Caco-2 (cell line): ENCODE measurements around the gene SEC61G. TPM values are rescaled to one million over a fixed set of nuclear protein-coding genes. Genes with fewer than 3 reads are reported as not detected.

Experiments
- BruUV-seq: library from RNA; stranded (reverse); fragments of 400-500 nt; replicated peaks from 2 replicates; lab custom pipeline; 2021; lab: Mats Ljungman, UMichigan
- CTCF ChIA-PET: fragments of 300-600 bp; sonication (Branson Sonifier 250); formaldehyde crosslinking; loops from one replicate; lab custom pipeline; 2022; ENCODE audit warnings: antibody characterized with exemption; lab: Charles Lee
- POLR2A ChIA-PET: fragments of 300-600 bp; sonication (Branson Sonifier 250); formaldehyde crosslinking; loops from one replicate; lab custom pipeline; 2022; ENCODE audit warnings: antibody characterized with exemption; lab: Charles Lee
- DNase-seq, 2 experiments: peaks; one replicate each; pipeline versions ENCODE4 v3.0.0 to v3.0.0-alpha.2; 2020 to 2022
- H3K27me3 ChIP-seq: replicated peaks from 2 replicates; pipeline ENCODE4 v1.6.0; 2011; ENCODE audit warnings: low read length; ENCODE audit not compliant: control insufficient read depth, insufficient read depth
- H3K36me3 ChIP-seq: 2 replicates; pipeline ENCODE4 v1.5.1; 2011; ENCODE audit warnings: low read length; ENCODE audit not compliant: control insufficient read depth, insufficient read depth
- H3K4me1 ChIP-seq: fragments of 250-450 bp; sonication (Bioruptor Pico); 2 replicates; pipeline ENCODE4 v1.5.1; 2020; ENCODE audit warnings: mild to moderate bottlenecking
- H3K4me3 ChIP-seq: 2 replicates; pipeline ENCODE4 v1.5.1; 2011; ENCODE audit warnings: low read depth, mild to moderate bottlenecking, control low read depth, low read length
- H3K9me3 ChIP-seq: fragments of 250-450 bp; sonication (Bioruptor Pico); 2 replicates; pipeline ENCODE4 v1.5.1; 2020; ENCODE audit warnings: mild to moderate bottlenecking, moderate library complexity
- H3K27ac Mint-ChIP-seq: one replicate; pipeline ENCODE4 v1.8.0; 2022; ENCODE audit warnings: mixed read lengths; ENCODE audit not compliant: unreplicated experiment
- H3K27me3 Mint-ChIP-seq: one replicate; pipeline ENCODE4 v1.8.0; 2022; ENCODE audit warnings: mixed read lengths; ENCODE audit not compliant: insufficient read depth, unreplicated experiment
- H3K36me3 Mint-ChIP-seq: one replicate; pipeline ENCODE4 v1.8.0; 2022; ENCODE audit warnings: mild to moderate bottlenecking, mixed read lengths; ENCODE audit not compliant: insufficient read depth, unreplicated experiment
- H3K4me1 Mint-ChIP-seq: one replicate; pipeline ENCODE4 v1.8.0; 2022; ENCODE audit warnings: low read depth, mixed read lengths; ENCODE audit not compliant: unreplicated experiment
- H3K4me3 Mint-ChIP-seq: one replicate; pipeline ENCODE4 v1.8.0; 2022; ENCODE audit warnings: mild to moderate bottlenecking, moderate library complexity, mixed read lengths; ENCODE audit not compliant: unreplicated experiment
- H3K9me3 Mint-ChIP-seq: one replicate; pipeline ENCODE4 v1.8.0; 2022; ENCODE audit warnings: mixed read lengths; ENCODE audit not compliant: unreplicated experiment
- intact Hi-C: fragments of 100-400 bp; cut with micrococcal nuclease; formaldehyde crosslinking; loops from one replicate; pipeline ENCODE4 v1.10.0; 2022; ENCODE audit not compliant: unreplicated experiment
- total RNA-seq: library from RNA; stranded (reverse); gene quantifications from 2 replicates; pipeline ENCODE4 v1.2.3, GENCODE V29; 2022
- TF ChIP-seq, protein P1 (sequence below), 2 experiments: fragments of 200-600 bp in 1 of 2; IDR thresholded peaks; 1 replicate in 1 of 2; 2 replicates in 1 of 2; pipeline versions ENCODE4 v1.5.1 to v1.8.0; 2011 to 2022; ENCODE audit warnings: antibody characterized with exemption in 1 of 2, control low read depth in 1 of 2, inconsistent platforms in 1 of 2, low read depth in 1 of 2, low read length in 1 of 2, mild to moderate bottlenecking in 1 of 2, moderate library complexity in 1 of 2; ENCODE audit not compliant: insufficient read depth in 1 of 2, severe bottlenecking in 1 of 2, unreplicated experiment in 1 of 2

Gene SEC61G
- total RNA-seq, 1 experiment from 2014 or later, result 189 TPM

GRCh38 chr7:54704851-54705250 lies 54.2 kb downstream of the SEC61G start:
- no peak for DNase-seq
- CTCF ChIA-PET, result no interaction called here
- no peaks in the 10 kb centered on the region for H3K9me3 ChIP-seq
- no peak overlapping the region for H3K4me3 ChIP-seq
- intact Hi-C loops, result no loop called here
- no peaks in the 10 kb centered on the region for H3K36me3 ChIP-seq
- TF ChIP-seq, protein P1, sequence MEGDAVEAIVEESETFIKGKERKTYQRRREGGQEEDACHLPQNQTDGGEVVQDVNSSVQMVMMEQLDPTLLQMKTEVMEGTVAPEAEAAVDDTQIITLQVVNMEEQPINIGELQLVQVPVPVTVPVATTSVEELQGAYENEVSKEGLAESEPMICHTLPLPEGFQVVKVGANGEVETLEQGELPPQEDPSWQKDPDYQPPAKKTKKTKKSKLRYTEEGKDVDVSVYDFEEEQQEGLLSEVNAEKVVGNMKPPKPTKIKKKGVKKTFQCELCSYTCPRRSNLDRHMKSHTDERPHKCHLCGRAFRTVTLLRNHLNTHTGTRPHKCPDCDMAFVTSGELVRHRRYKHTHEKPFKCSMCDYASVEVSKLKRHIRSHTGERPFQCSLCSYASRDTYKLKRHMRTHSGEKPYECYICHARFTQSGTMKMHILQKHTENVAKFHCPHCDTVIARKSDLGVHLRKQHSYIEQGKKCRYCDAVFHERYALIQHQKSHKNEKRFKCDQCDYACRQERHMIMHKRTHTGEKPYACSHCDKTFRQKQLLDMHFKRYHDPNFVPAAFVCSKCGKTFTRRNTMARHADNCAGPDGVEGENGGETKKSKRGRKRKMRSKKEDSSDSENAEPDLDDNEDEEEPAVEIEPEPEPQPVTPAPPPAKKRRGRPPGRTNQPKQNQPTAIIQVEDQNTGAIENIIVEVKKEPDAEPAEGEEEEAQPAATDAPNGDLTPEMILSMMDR (IDR thresholded peaks at IDR 0.05; ENCODE audit: insufficient read depth in 1 of 2, low read depth in 1 of 2, low read length in 1 of 2, severe bottlenecking in 1 of 2, unreplicated experiment in 1 of 2), result no peak
- H3K4me3 Mint-ChIP-seq, result no peak overlapping the region
- no peaks in the 10 kb centered on the region; the same call in 1 of the 2 replicates for H3K27me3 ChIP-seq
- no peaks in the 10 kb centered on the region for H3K4me1 ChIP-seq
- no TSS peak for BruUV-seq
- H3K27me3 Mint-ChIP-seq, result peaks cover 11% of the 10 kb centered on the region
- POLR2A ChIA-PET, result no interaction called here
- H3K9me3 Mint-ChIP-seq, result no peaks in the 10 kb centered on the region
- no peak overlapping the region for H3K27ac Mint-ChIP-seq
- no peaks in the 10 kb centered on the region for H3K4me1 Mint-ChIP-seq
- no peaks in the 10 kb centered on the region for H3K36me3 Mint-ChIP-seq

Other genes starting within 250 kb of the SEC61G start
- not detected in 2 replicates for gene VSTM2A, start 216.8 kb downstream of the SEC61G start, total RNA-seq